Measurements from ENCODE around the gene ASB7.
"Not testable (repeated sequence)": the region's sequence is repeated elsewhere in the genome, so short reads cannot be mapped to it uniquely, and the experiment has no call there.

ASB7 gene

GRCh38 chr15:100653608-100654007 is 51.2 kb downstream of the ASB7 start:
- no peak for DNase-seq

GRCh38 chr15:100658895-100659294 is 56.5 kb downstream of the ASB7 start:
- DNase-seq, result no peak

GRCh38 chr15:100661156-100661555 is 58.8 kb downstream of the ASB7 start:
- DNase-seq, result no peak

GRCh38 chr15:100663086-100663914 is 60.9 kb downstream of the ASB7 start:
- no peak for DNase-seq

GRCh38 chr15:100663915-100664281 is 61.5 kb downstream of the ASB7 start:
- DNase-seq, result no peak

- no peak for DNase-seq
These were observed 63.2 kb downstream of the ASB7 start for GRCh38 chr15:100665570-100665969.

GRCh38 chr15:100667405-100668347 is 65.3 kb downstream of the ASB7 start:
- no peak for DNase-seq

- no peak for DNase-seq
These were observed 66.0 kb downstream of the ASB7 start for GRCh38 chr15:100668348-100668745.

GRCh38 chr15:100669260-100669659 is 66.9 kb downstream of the ASB7 start:
- no peak for DNase-seq

- DNase-seq, result no peak
These were observed 68.2 kb downstream of the ASB7 start for GRCh38 chr15:100670505-100671021.

- no peak for DNase-seq
These were observed 68.8 kb downstream of the ASB7 start for GRCh38 chr15:100671124-100671680.

- DNase-seq, result no peak
These were observed 69.6 kb downstream of the ASB7 start for GRCh38 chr15:100671858-100672543.

GRCh38 chr15:100672959-100673358 is 70.6 kb downstream of the ASB7 start:
- no peak for DNase-seq

GRCh38 chr15:100679151-100679550 is 76.8 kb downstream of the ASB7 start:
- DNase-seq, result not testable (repeated sequence)

- DNase-seq, result no peak
These were observed 78.3 kb downstream of the ASB7 start for GRCh38 chr15:100680726-100681125.

- DNase-seq, result no peak
These were observed 79.0 kb downstream of the ASB7 start for GRCh38 chr15:100681335-100681746.

GRCh38 chr15:100682468-100682867 is 80.1 kb downstream of the ASB7 start:
- DNase-seq, result no peak

- DNase-seq, result no peak
These were observed 81.0 kb downstream of the ASB7 start for GRCh38 chr15:100683434-100683833.

GRCh38 chr15:100684591-100684990 is 82.2 kb downstream of the ASB7 start:
- no peak for DNase-seq

GRCh38 chr15:100686021-100686724 is 83.8 kb downstream of the ASB7 start:
- no peak for DNase-seq

- DNase-seq, result no peak
These were observed 84.5 kb downstream of the ASB7 start for GRCh38 chr15:100686725-100687473.

Data from inflammatory macrophage (primary cell).